Upper lobe of right lung (tissue), 1 donor: ENCODE measurements around the gene ABCC3. TPM values are rescaled to one million over a fixed set of nuclear protein-coding genes. Genes with fewer than 3 reads are reported as not detected.

Source experiments
- ATAC-seq: fragments of 200-7000 bp; cut with Tn5 transposase; one replicate; pipeline ENCODE4 v1.9.1; 2020; ENCODE audit warnings: mild to moderate bottlenecking, moderate library complexity
- DNase-seq: peaks from one replicate; pipeline ENCODE4 v3.0.0-alpha.2; 2020
- H3K27ac ChIP-seq: fragments of 200-600 bp; one replicate; pipeline ENCODE4 v1.8.0; 2022
- H3K27me3 ChIP-seq: fragments of 200-600 bp; one replicate; pipeline ENCODE4 v1.8.0; 2022; ENCODE audit warnings: mild to moderate bottlenecking
- H3K36me3 ChIP-seq: fragments of 200-600 bp; one replicate; pipeline ENCODE4 v1.8.0; 2022
- H3K4me1 ChIP-seq: fragments of 200-600 bp; one replicate; pipeline ENCODE4 v1.8.0; 2022
- H3K4me3 ChIP-seq: fragments of 200-600 bp; one replicate; pipeline ENCODE4 v1.8.0; 2022; ENCODE audit warnings: mild to moderate bottlenecking
- H3K9me3 ChIP-seq: fragments of 200-600 bp; one replicate; pipeline ENCODE4 v1.8.0; 2022
- CTCF ChIP-seq: fragments of 200-600 bp; IDR thresholded peaks from one replicate; pipeline ENCODE4 v1.8.0; 2022; ENCODE audit warnings: antibody characterized with exemption
- intact Hi-C: fragments of 100-400 bp; cut with DNase I; formaldehyde crosslinking; loops from one replicate; pipeline ENCODE4 v1.11.0; 2022
- total RNA-seq: library from RNA; stranded (reverse); fragmentation: NEBNext Ultra II Directional; extraction: Animal tissue kit (Norgen Biotek cat#: 25700); gene quantifications from one replicate; pipeline ENCODE4 v1.2.1, GENCODE V29; 2021
- donor health status: DM: no; HTN: yes; CAD: no; lungs with severe emphysema.

Gene ABCC3
- total RNA-seq, 1 donor from 2014 or later, result 65.4 TPM

GRCh38 chr17:50645748-50646682 is 11.3 kb downstream of the ABCC3 start:
- no peak for TF ChIP-seq CTCF
- intact Hi-C loops, result no loop called here
- DNase-seq, result no peak

GRCh38 chr17:50647187-50647586 is 12.5 kb downstream of the ABCC3 start:
- ATAC-seq (no peak), DNase-seq (no peak)
- H3K4me3 ChIP-seq, result no peak overlapping the region
- intact Hi-C loops, result no loop called here
- H3K4me1 ChIP-seq, result no peaks in the 10 kb centered on the region
- no peaks in the 10 kb centered on the region for H3K36me3 ChIP-seq
- H3K27ac ChIP-seq, result no peak overlapping the region
- no peaks in the 10 kb centered on the region for H3K9me3 ChIP-seq
- no peaks in the 10 kb centered on the region for H3K27me3 ChIP-seq
- TF ChIP-seq CTCF, result no peak

More at GRCh38 chr17:50645748-50646682, 11.3 kb downstream of the ABCC3 start:
- no peaks in the 10 kb centered on the region for H3K27me3 ChIP-seq
- H3K9me3 ChIP-seq, result no peaks in the 10 kb centered on the region
- ATAC-seq, result no peak
- H3K36me3 ChIP-seq, result no peaks in the 10 kb centered on the region
- H3K27ac ChIP-seq, result no peak overlapping the region
- no peak overlapping the region for H3K4me3 ChIP-seq
- H3K4me1 ChIP-seq, result peaks cover 6% of the 10 kb centered on the region

GRCh38 chr17:50649042-50649908 is 14.6 kb downstream of the ABCC3 start:
- Histone ChIP-seq H3K4me3 (no peak overlapping the region), H3K9me3 (no peaks in the 10 kb centered on the region), H3K36me3 (no peaks in the 10 kb centered on the region), H3K4me1 (no peaks in the 10 kb centered on the region), H3K27me3 (no peaks in the 10 kb centered on the region), H3K27ac (no peak overlapping the region)
- no peak for TF ChIP-seq CTCF
- DNase-seq (no peak), ATAC-seq (no peak)
- intact Hi-C loops, result no loop called here

- Histone ChIP-seq H3K36me3 (no peaks in the 10 kb centered on the region), H3K27ac (no peak overlapping the region), H3K4me1 (no peaks in the 10 kb centered on the region), H3K4me3 (no peak overlapping the region), H3K27me3 (no peaks in the 10 kb centered on the region), H3K9me3 (no peaks in the 10 kb centered on the region)
- DNase-seq (no peak), ATAC-seq (no peak)
- TF ChIP-seq CTCF, result no peak
- intact Hi-C loops, result no loop called here
These were observed 17.0 kb downstream of the ABCC3 start for GRCh38 chr17:50651661-50652060.

- intact Hi-C loops, result no loop called here
- DNase-seq (no peak), ATAC-seq (peak; percentile 73)
- Histone ChIP-seq H3K36me3 (no peaks in the 10 kb centered on the region), H3K27ac (no peak overlapping the region), H3K4me3 (no peak overlapping the region), H3K27me3 (no peaks in the 10 kb centered on the region), H3K9me3 (no peaks in the 10 kb centered on the region), H3K4me1 (no peaks in the 10 kb centered on the region)
- TF ChIP-seq CTCF, result no peak
These were observed 19.1 kb downstream of the ABCC3 start for GRCh38 chr17:50653738-50654137.
